ENCODE results near the gene XPNPEP2. TPM values are rescaled to one million over a fixed set of nuclear protein-coding genes. Genes with fewer than 3 reads are reported as not detected.
A peak's percentile ranks its signal among the peaks of the same experiment; 100 is the strongest.

The XPNPEP2 gene
- total and polyA plus RNA-seq, 4 donors, result 0.26 to 24.8 (median 4.4) TPM

- 61 to 70% methylated on average over 30 of the region's 30 CpGs for WGBS, 2 donors
- H3K4me1 ChIP-seq (ENCODE audit: control insufficient read depth in 1 of 2, insufficient read depth in 2 of 2, low read length in 2 of 2), result no peaks in the 10 kb centered on the region
Measured at GRCh38 chrX:129777218-129778030, 38.6 kb downstream of the XPNPEP2 start.

GRCh38 chrX:129779086-129779672 is 40.4 kb downstream of the XPNPEP2 start:
- intact Hi-C loops (cut with DNase I), result no loop called here
- no peaks in the 10 kb centered on the region for H3K9me3 ChIP-seq (ENCODE audit: control insufficient read depth, low read length)
- DNase-seq (no peak), ATAC-seq (ENCODE audit: low FRiP score) (no peak)
- H3K4me1 ChIP-seq (ENCODE audit: control insufficient read depth in 1 of 2, insufficient read depth in 2 of 2, low read length in 2 of 2), result no peaks in the 10 kb centered on the region
- no peaks in the 10 kb centered on the region for H3K27me3 ChIP-seq (ENCODE audit: control insufficient read depth in 1 of 2, insufficient read depth in 2 of 2, low read length in 1 of 2)
- no peaks in the 10 kb centered on the region for H3K36me3 ChIP-seq (ENCODE audit: control insufficient read depth in 1 of 2, insufficient read depth in 2 of 2, low read length in 1 of 2)
- 85 to 94% methylated on average over 7 of the region's 7 CpGs for WGBS, 2 donors
- H3K27ac ChIP-seq (ENCODE audit: low read depth in 1 of 2, low read length in 2 of 2), result no peak overlapping the region
- H3K4me3 ChIP-seq (ENCODE audit: low read length in 2 of 2), result no peak overlapping the region

More at GRCh38 chrX:129777218-129778030, 38.6 kb downstream of the XPNPEP2 start:
- Histone ChIP-seq H3K36me3 (ENCODE audit: control insufficient read depth in 1 of 2, insufficient read depth in 2 of 2, low read length in 1 of 2) (no peaks in the 10 kb centered on the region), H3K4me3 (ENCODE audit: low read length in 2 of 2) (no peak overlapping the region), H3K9me3 (ENCODE audit: control insufficient read depth, low read length) (no peaks in the 10 kb centered on the region), H3K27me3 (ENCODE audit: control insufficient read depth in 1 of 2, insufficient read depth in 2 of 2, low read length in 1 of 2) (no peaks in the 10 kb centered on the region), H3K27ac (ENCODE audit: low read depth in 1 of 2, low read length in 2 of 2) (no peak overlapping the region)
- intact Hi-C loops (cut with DNase I), result no loop called here
- ATAC-seq (ENCODE audit: low FRiP score), result no peak
- peak; percentile 27 to 79 for DNase-seq

- no peaks in the 10 kb centered on the region for H3K4me1 ChIP-seq (ENCODE audit: control insufficient read depth in 1 of 2, insufficient read depth in 2 of 2, low read length in 2 of 2)
- peak; percentile 75 to 78 for DNase-seq
- no peaks in the 10 kb centered on the region for H3K36me3 ChIP-seq (ENCODE audit: control insufficient read depth in 1 of 2, insufficient read depth in 2 of 2, low read length in 1 of 2)
- ATAC-seq (ENCODE audit: low FRiP score), result peak; percentile 27
- H3K4me3 ChIP-seq (ENCODE audit: low read length in 2 of 2), result no peak within 1 kb of the TSS
- intact Hi-C loops (cut with DNase I), result no loop called here
- no peaks in the 10 kb centered on the region for H3K9me3 ChIP-seq (ENCODE audit: control insufficient read depth, low read length)
- WGBS, 2 donors, result 86 to 87% methylated on average over 13 of the region's 13 CpGs
- no peak within 1 kb of the TSS for H3K27ac ChIP-seq (ENCODE audit: low read depth in 1 of 2, low read length in 2 of 2)
- H3K27me3 ChIP-seq (ENCODE audit: control insufficient read depth in 1 of 2, insufficient read depth in 2 of 2, low read length in 1 of 2), result no peaks in the 10 kb centered on the region
Measured at GRCh38 chrX:129779747-129780146, 41.0 kb downstream of the XPNPEP2 start, which contains the start of gene SASH3. TSS of gene SASH3 (plus strand) at chrX:129779949. CDS start at chrX:129780098, 149 bp downstream.

GRCh38 chrX:129780441-129781105 is 41.8 kb downstream of the XPNPEP2 start:
- no peaks in the 10 kb centered on the region for H3K9me3 ChIP-seq (ENCODE audit: control insufficient read depth, low read length)
- no peak overlapping the region for H3K27ac ChIP-seq (ENCODE audit: low read depth in 1 of 2, low read length in 2 of 2)
- no peaks in the 10 kb centered on the region for H3K4me1 ChIP-seq (ENCODE audit: control insufficient read depth in 1 of 2, insufficient read depth in 2 of 2, low read length in 2 of 2)
- no peaks in the 10 kb centered on the region for H3K27me3 ChIP-seq (ENCODE audit: control insufficient read depth in 1 of 2, insufficient read depth in 2 of 2, low read length in 1 of 2)
- no peak overlapping the region for H3K4me3 ChIP-seq (ENCODE audit: low read length in 2 of 2)
- DNase-seq (peak in 1 of 2 donors; percentile 65), ATAC-seq (ENCODE audit: low FRiP score) (no peak)
- no peaks in the 10 kb centered on the region for H3K36me3 ChIP-seq (ENCODE audit: control insufficient read depth in 1 of 2, insufficient read depth in 2 of 2, low read length in 1 of 2)
- 86 to 92% methylated on average over 6 of the region's 6 CpGs for WGBS, 2 donors
- intact Hi-C loops (cut with DNase I), result no loop called here

- WGBS, 2 donors, result 61 to 81% methylated on average over 8 of the region's 8 CpGs
- Histone ChIP-seq H3K27me3 (ENCODE audit: control insufficient read depth in 1 of 2, insufficient read depth in 2 of 2, low read length in 1 of 2) (no peaks in the 10 kb centered on the region), H3K27ac (ENCODE audit: low read depth in 1 of 2, low read length in 2 of 2) (no peak overlapping the region), H3K4me3 (ENCODE audit: low read length in 2 of 2) (no peak overlapping the region), H3K4me1 (ENCODE audit: control insufficient read depth in 1 of 2, insufficient read depth in 2 of 2, low read length in 2 of 2) (no peaks in the 10 kb centered on the region), H3K9me3 (ENCODE audit: control insufficient read depth, low read length) (no peaks in the 10 kb centered on the region), H3K36me3 (ENCODE audit: control insufficient read depth in 1 of 2, insufficient read depth in 2 of 2, low read length in 1 of 2) (no peaks in the 10 kb centered on the region)
- peak; percentile 69 to 74 for DNase-seq
- ATAC-seq (ENCODE audit: low FRiP score), result peak; percentile 11
- intact Hi-C loops (cut with DNase I), result no loop called here
Measured at GRCh38 chrX:129781134-129781672, 42.4 kb downstream of the XPNPEP2 start.

GRCh38 chrX:129781680-129782495 is 43.1 kb downstream of the XPNPEP2 start:
- Histone ChIP-seq H3K27me3 (ENCODE audit: control insufficient read depth in 1 of 2, insufficient read depth in 2 of 2, low read length in 1 of 2) (no peaks in the 10 kb centered on the region), H3K9me3 (ENCODE audit: control insufficient read depth, low read length) (no peaks in the 10 kb centered on the region), H3K4me3 (ENCODE audit: low read length in 2 of 2) (no peak overlapping the region), H3K4me1 (ENCODE audit: control insufficient read depth in 1 of 2, insufficient read depth in 2 of 2, low read length in 2 of 2) (no peaks in the 10 kb centered on the region), H3K27ac (ENCODE audit: low read depth in 1 of 2, low read length in 2 of 2) (no peak overlapping the region), H3K36me3 (ENCODE audit: control insufficient read depth in 1 of 2, insufficient read depth in 2 of 2, low read length in 1 of 2) (no peaks in the 10 kb centered on the region)
- intact Hi-C loops (cut with DNase I), result no loop called here
- WGBS, 2 donors, result 58 to 89% methylated on average over 10 of the region's 10 CpGs
- ATAC-seq (ENCODE audit: low FRiP score) (no peak), DNase-seq (peak in 1 of 2 donors; percentile 33)

- H3K27me3 ChIP-seq (ENCODE audit: control insufficient read depth in 1 of 2, insufficient read depth in 2 of 2, low read length in 1 of 2), result no peaks in the 10 kb centered on the region
- 83 to 88% methylated on average over 4 of the region's 4 CpGs for WGBS, 2 donors
- ATAC-seq (ENCODE audit: low FRiP score), result no peak
Measured at GRCh38 chrX:129782706-129783105, 43.9 kb downstream of the XPNPEP2 start.

GRCh38 chrX:129783291-129783713 is 44.5 kb downstream of the XPNPEP2 start:
- H3K4me1 ChIP-seq (ENCODE audit: control insufficient read depth in 1 of 2, insufficient read depth in 2 of 2, low read length in 2 of 2), result no peaks in the 10 kb centered on the region
- intact Hi-C loops (cut with DNase I), result no loop called here
- no peak overlapping the region for H3K27ac ChIP-seq (ENCODE audit: low read depth in 1 of 2, low read length in 2 of 2)
- no peaks in the 10 kb centered on the region for H3K36me3 ChIP-seq (ENCODE audit: control insufficient read depth in 1 of 2, insufficient read depth in 2 of 2, low read length in 1 of 2)
- no peaks in the 10 kb centered on the region for H3K9me3 ChIP-seq (ENCODE audit: control insufficient read depth, low read length)
- WGBS, 2 donors, result 80 to 91% methylated on average over 11 of the region's 11 CpGs
- ATAC-seq (ENCODE audit: low FRiP score), result no peak
- peak in 1 of 2 donors; percentile 48 for DNase-seq
- H3K4me3 ChIP-seq (ENCODE audit: low read length in 2 of 2), result no peak overlapping the region
- no peaks in the 10 kb centered on the region for H3K27me3 ChIP-seq (ENCODE audit: control insufficient read depth in 1 of 2, insufficient read depth in 2 of 2, low read length in 1 of 2)

More at GRCh38 chrX:129782706-129783105, 43.9 kb downstream of the XPNPEP2 start:
- no peak overlapping the region for H3K4me3 ChIP-seq (ENCODE audit: low read length in 2 of 2)
- intact Hi-C loops (cut with DNase I), result no loop called here
- H3K9me3 ChIP-seq (ENCODE audit: control insufficient read depth, low read length), result no peaks in the 10 kb centered on the region
- no peaks in the 10 kb centered on the region for H3K36me3 ChIP-seq (ENCODE audit: control insufficient read depth in 1 of 2, insufficient read depth in 2 of 2, low read length in 1 of 2)
- no peaks in the 10 kb centered on the region for H3K4me1 ChIP-seq (ENCODE audit: control insufficient read depth in 1 of 2, insufficient read depth in 2 of 2, low read length in 2 of 2)
- no peak overlapping the region for H3K27ac ChIP-seq (ENCODE audit: low read depth in 1 of 2, low read length in 2 of 2)
- no peak for DNase-seq
